Uterus (tissue), 2 donors: Measurements from ENCODE around the gene MINK1.

Source experiments
- CTCF ChIP-seq, 4 experiments: fragments of 200-600 bp in 2 of 4; fragments of 450-650 bp in 2 of 4; sonication (generic) in 2 of 4; IDR thresholded peaks; one replicate each; pipeline ENCODE4 v1.5.1; 2016 to 2019; ENCODE audit warnings: antibody characterized with exemption in 4 of 4, mild to moderate bottlenecking in 2 of 4, moderate library complexity in 1 of 4
- POLR2A ChIP-seq, 2 donors: fragments of 450-650 bp; IDR thresholded peaks; one replicate each; pipeline ENCODE4 v1.6.1; 2016; ENCODE audit warnings: antibody characterized with exemption in 2 of 2, mild to moderate bottlenecking in 1 of 2, moderate library complexity in 1 of 2

DNA sequence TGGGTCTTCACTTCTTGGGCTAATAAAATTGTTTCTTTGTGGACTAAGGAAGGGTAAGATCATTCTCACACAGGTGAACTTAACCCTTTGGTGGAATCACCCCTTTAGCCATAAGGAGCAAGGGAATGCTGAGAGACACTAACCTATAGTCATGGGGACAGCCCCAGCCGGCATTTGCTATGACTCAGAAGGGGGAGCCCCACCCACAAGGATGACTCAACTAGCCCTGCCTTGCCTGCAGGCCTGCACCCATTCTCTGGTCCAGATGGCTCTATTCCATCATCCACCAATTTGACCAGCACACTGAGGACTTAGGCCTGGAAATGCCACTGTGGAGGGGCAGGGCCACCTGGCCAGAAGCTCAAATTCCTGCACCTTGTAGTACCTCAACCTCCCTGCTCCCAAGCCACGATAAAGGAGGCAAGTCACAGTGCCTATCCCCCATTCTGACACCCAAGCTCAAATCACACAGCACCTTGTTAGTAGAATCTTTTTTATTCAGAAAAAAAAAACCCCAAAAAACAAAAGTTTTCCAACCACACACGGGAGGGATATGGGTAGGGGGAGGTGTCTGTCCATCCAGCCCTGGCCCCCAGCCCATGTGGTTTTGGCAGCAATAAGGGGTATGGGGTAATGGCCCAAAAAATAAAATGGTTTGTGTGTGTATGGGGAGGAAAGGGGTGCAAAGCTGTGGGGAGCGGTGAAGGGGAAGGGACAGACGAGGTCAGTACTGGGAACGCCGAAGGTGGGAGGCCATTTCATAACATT is 112.2 kb downstream of the MINK1 start:
- TF ChIP-seq CTCF (IDR thresholded peaks at IDR 0.05) (no peak), POLR2A (IDR thresholded peaks at IDR 0.05) (no peak)
